A673 (cell line): ENCODE measurements around the gene STX11. TPM values are rescaled to one million over a fixed set of nuclear protein-coding genes. Genes with fewer than 3 reads are reported as not detected.

ENCODE experiments used
- BruUV-seq: library from RNA; stranded (reverse); fragments of 400-500 nt; replicated peaks from 2 replicates; lab custom pipeline; 2021; lab: Mats Ljungman, UMichigan
- CTCF ChIA-PET: fragments of 300-600 bp; sonication (Branson Sonifier 250); formaldehyde crosslinking; loops from one replicate; lab custom pipeline; 2022; ENCODE audit warnings: antibody characterized with exemption; lab: Charles Lee
- POLR2A ChIA-PET: fragments of 300-600 bp; sonication (Branson Sonifier 250); formaldehyde crosslinking; loops from one replicate; lab custom pipeline; 2022; ENCODE audit warnings: antibody characterized with exemption; ENCODE audit not compliant: low non-redundant PET; lab: Charles Lee
- DNase-seq: peaks from one replicate; pipeline ENCODE4 v3.0.0-alpha.2; 2015; ENCODE audit warnings: low spot score
- H3K27ac ChIP-seq: fragments of 200-600 bp; sonication (generic); 2 replicates; pipeline ENCODE4 v1.5.1; 2016; ENCODE audit warnings: mixed run types, low read depth, mild to moderate bottlenecking, mixed read lengths, antibody characterized with exemption, low read length; ENCODE audit not compliant: poor library complexity, severe bottlenecking
- H3K27me3 ChIP-seq: fragments of 200-600 bp; sonication (generic); replicated peaks from 2 replicates; pipeline ENCODE4 v1.6.1; 2017; ENCODE audit warnings: mixed run types, low read depth, mild to moderate bottlenecking, mixed read lengths, antibody characterized with exemption, low read length; ENCODE audit not compliant: insufficient read depth, poor library complexity
- H3K36me3 ChIP-seq: fragments of 200-600 bp; sonication (generic); 2 replicates; pipeline ENCODE4 v1.6.1; 2016; ENCODE audit warnings: mixed run types, mild to moderate bottlenecking, mixed read lengths, antibody characterized with exemption, low read length; ENCODE audit not compliant: insufficient read depth, poor library complexity, severe bottlenecking
- H3K4me1 ChIP-seq: fragments of 200-600 bp; sonication (generic); 2 replicates; pipeline ENCODE4 v1.6.1; 2017; ENCODE audit warnings: mixed run types, mild to moderate bottlenecking, mixed read lengths, antibody characterized with exemption, low read length; ENCODE audit not compliant: insufficient read depth, poor library complexity, severe bottlenecking
- H3K4me3 ChIP-seq: fragments of 200-600 bp; sonication (generic); 2 replicates; pipeline ENCODE4 v1.5.1; 2016; ENCODE audit warnings: low read depth, mixed run types, mild to moderate bottlenecking, mixed read lengths, low read length; ENCODE audit not compliant: poor library complexity, severe bottlenecking
- H3K9me3 ChIP-seq: fragments of 200-600 bp; sonication (generic); 2 replicates; pipeline ENCODE4 v1.6.1; 2016; ENCODE audit warnings: mixed run types, low read depth, mild to moderate bottlenecking, mixed read lengths, antibody characterized with exemption, low read length; ENCODE audit not compliant: poor library complexity, severe bottlenecking
- CTCF ChIP-seq: fragments of 300-800, 200-600 bp; sonication (generic); conservative IDR thresholded peaks from 2 replicates; pipeline ENCODE4 v1.5.1; 2017; ENCODE audit warnings: low read depth, mild to moderate bottlenecking, antibody characterized with exemption, low read length, moderate library complexity, mixed read lengths
- EZH2 ChIP-seq: fragments of 200-600 bp; sonication (generic); IDR thresholded peaks from 2 replicates; pipeline ENCODE4 v1.6.1; 2017; ENCODE audit warnings: borderline replicate concordance, low read depth, mild to moderate bottlenecking, mixed read lengths, antibody characterized with exemption, low read length; ENCODE audit not compliant: poor library complexity, severe bottlenecking
- intact Hi-C: fragments of 100-400 bp; cut with micrococcal nuclease; formaldehyde crosslinking; loops from one replicate; pipeline ENCODE4 v1.10.0; 2022; ENCODE audit not compliant: unreplicated experiment
- total RNA-seq: library from RNA; stranded (reverse); gene quantifications from 2 replicates; pipeline ENCODE4 v1.2.3, GENCODE V29; 2021

STX11 gene
- total RNA-seq, 1 experiment from 2014 or later, result 0.30 TPM

DNA sequence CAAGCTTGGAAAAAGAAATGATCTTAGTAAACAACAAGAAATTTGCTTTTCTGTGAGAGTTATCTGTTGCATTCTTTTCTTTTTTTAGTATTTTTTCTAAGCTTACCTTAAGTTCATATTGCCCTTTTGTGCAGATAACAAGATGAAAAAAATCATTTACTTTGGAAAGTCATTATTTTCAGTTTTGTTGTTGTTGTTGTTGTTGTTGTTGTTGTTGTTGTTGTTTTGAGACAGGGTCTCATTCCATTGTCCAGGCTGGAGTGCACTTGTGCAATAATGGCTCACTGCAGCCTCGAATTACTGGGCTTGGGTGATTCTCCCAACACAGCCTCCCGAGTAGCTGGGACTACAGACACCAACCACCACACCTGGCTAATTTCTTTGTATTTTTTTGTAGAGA is 8.8 kb upstream of the STX11 start:
- no peak for TF ChIP-seq EZH2
- no peak for TF ChIP-seq CTCF
- intact Hi-C loops, result no loop called here
- POLR2A ChIA-PET, result no interaction called here
- Histone ChIP-seq H3K27ac (no peak overlapping the region), H3K27me3 (no peaks in the 10 kb centered on the region), H3K4me1 (no peaks in the 10 kb centered on the region), H3K36me3 (no peaks in the 10 kb centered on the region), H3K4me3 (no peak overlapping the region), H3K9me3 (no peaks in the 10 kb centered on the region)
- BruUV-seq, result no TSS peak
- no peak for DNase-seq
- CTCF ChIA-PET, result no interaction called here

DNA sequence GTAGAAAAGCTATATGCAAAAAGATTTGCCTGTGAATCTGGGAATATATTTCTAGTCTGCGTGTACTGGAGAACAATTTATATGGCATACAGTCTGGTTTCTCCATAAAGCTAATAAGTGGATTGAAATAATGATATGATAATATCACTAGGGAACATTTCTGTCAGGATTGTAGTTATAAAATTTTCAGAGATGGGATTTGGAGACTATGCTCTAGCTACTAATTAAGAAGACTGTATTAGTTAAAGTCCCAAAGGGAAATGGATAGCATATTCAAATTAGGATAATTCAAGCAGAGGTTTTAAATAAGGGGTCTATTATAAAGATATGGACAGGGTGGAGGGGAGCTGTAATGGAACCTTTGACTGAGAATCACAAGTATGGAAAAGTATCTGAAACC is 7.2 kb upstream of the STX11 start:
- POLR2A ChIA-PET, result no interaction called here
- CTCF ChIA-PET, result no interaction called here
- no peaks in the 10 kb centered on the region for H3K9me3 ChIP-seq
- no peak overlapping the region for H3K27ac ChIP-seq
- TF ChIP-seq CTCF (no peak), EZH2 (no peak)
- no peak overlapping the region for H3K4me3 ChIP-seq
- no TSS peak for BruUV-seq
- DNase-seq, result no peak
- H3K27me3 ChIP-seq, result no peaks in the 10 kb centered on the region
- intact Hi-C loops, result no loop called here
- no peaks in the 10 kb centered on the region for H3K36me3 ChIP-seq
- no peaks in the 10 kb centered on the region for H3K4me1 ChIP-seq

DNA sequence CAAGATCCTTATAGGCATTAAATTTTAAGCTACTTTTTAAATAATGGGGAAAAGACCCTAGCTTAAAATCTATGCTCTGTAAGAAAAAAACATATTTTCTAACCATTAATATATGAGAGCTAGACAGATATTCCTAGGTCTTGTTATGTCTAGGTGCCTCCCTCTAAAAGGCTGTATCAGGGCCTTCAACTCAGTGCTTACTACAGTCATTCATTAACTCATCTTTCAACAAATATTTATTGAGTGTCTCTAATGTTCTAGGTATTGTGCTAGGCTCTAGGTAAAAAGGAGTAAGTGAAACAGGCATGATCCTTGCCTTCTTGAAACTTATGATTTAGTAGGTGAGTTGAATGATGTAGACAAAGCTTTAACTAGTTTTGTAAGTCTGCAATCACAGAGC is 6.4 kb upstream of the STX11 start:
- ChIA-PET POLR2A (no interaction called here), CTCF (no interaction called here)
- no peaks in the 10 kb centered on the region for H3K4me1 ChIP-seq
- TF ChIP-seq CTCF (no peak), EZH2 (no peak)
- no TSS peak for BruUV-seq
- H3K4me3 ChIP-seq, result no peak overlapping the region
- H3K36me3 ChIP-seq, result no peaks in the 10 kb centered on the region
- H3K27me3 ChIP-seq, result no peaks in the 10 kb centered on the region
- intact Hi-C loops, result no loop called here
- DNase-seq, result no peak
- no peaks in the 10 kb centered on the region for H3K9me3 ChIP-seq
- no peak overlapping the region for H3K27ac ChIP-seq
